GM06990 (cell line): Measurements from ENCODE around the gene UPK3A.

ENCODE experiments used
- DNase-seq: peaks from one replicate; pipeline ENCODE4 v3.0.0-alpha.2; 2011; ENCODE audit not compliant: insufficient read length; ENCODE audit errors: extremely low read depth
- H3K27me3 ChIP-seq: replicated peaks from 2 replicates; pipeline ENCODE4 v1.6.0; 2011; ENCODE audit warnings: low read length; ENCODE audit not compliant: control insufficient read depth, insufficient read depth
- H3K36me3 ChIP-seq: 2 replicates; pipeline ENCODE4 v1.5.1; 2011; ENCODE audit warnings: low read length; ENCODE audit not compliant: control insufficient read depth, insufficient read depth
- H3K4me3 ChIP-seq: replicated peaks from 2 replicates; pipeline ENCODE4 v1.5.1; 2011; ENCODE audit warnings: low read depth, mild to moderate bottlenecking, control low read depth, low read length
- TF ChIP-seq, protein P1 (sequence below): IDR thresholded peaks from 2 replicates; pipeline ENCODE4 v1.5.1; 2011; ENCODE audit warnings: low read length, control low read depth, mild to moderate bottlenecking, inconsistent platforms; ENCODE audit not compliant: insufficient read depth, poor library complexity, severe bottlenecking

The UPK3A gene

DNA sequence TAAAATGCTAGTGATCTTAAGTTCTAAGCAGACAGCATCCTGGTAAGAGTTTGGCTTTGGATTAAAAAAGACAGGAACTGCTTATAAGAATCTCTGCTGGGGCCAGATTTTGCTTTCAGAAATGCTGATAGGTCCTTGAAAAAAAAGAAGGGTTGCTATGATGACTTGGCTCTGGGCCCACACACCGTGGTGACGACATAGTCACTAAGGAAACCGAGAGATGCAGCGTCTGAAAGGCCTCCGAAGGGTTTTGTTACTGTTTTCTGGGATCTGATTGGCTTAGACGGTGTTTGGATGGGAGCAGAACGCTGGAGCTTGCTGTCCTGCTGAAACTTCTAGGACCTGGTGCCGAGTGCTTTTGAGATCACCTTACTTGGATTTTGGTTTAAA is 33.4 kb downstream of the UPK3A start:
- H3K36me3 ChIP-seq, result no peaks in the 10 kb centered on the region; the same call in 1 of the 2 replicates
- DNase-seq, result peak; percentile 70
- TF ChIP-seq, protein P1, sequence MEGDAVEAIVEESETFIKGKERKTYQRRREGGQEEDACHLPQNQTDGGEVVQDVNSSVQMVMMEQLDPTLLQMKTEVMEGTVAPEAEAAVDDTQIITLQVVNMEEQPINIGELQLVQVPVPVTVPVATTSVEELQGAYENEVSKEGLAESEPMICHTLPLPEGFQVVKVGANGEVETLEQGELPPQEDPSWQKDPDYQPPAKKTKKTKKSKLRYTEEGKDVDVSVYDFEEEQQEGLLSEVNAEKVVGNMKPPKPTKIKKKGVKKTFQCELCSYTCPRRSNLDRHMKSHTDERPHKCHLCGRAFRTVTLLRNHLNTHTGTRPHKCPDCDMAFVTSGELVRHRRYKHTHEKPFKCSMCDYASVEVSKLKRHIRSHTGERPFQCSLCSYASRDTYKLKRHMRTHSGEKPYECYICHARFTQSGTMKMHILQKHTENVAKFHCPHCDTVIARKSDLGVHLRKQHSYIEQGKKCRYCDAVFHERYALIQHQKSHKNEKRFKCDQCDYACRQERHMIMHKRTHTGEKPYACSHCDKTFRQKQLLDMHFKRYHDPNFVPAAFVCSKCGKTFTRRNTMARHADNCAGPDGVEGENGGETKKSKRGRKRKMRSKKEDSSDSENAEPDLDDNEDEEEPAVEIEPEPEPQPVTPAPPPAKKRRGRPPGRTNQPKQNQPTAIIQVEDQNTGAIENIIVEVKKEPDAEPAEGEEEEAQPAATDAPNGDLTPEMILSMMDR, result no peak
- no peaks in the 10 kb centered on the region for H3K27me3 ChIP-seq
- peak overlapping the region; percentile 32 for H3K4me3 ChIP-seq

DNA sequence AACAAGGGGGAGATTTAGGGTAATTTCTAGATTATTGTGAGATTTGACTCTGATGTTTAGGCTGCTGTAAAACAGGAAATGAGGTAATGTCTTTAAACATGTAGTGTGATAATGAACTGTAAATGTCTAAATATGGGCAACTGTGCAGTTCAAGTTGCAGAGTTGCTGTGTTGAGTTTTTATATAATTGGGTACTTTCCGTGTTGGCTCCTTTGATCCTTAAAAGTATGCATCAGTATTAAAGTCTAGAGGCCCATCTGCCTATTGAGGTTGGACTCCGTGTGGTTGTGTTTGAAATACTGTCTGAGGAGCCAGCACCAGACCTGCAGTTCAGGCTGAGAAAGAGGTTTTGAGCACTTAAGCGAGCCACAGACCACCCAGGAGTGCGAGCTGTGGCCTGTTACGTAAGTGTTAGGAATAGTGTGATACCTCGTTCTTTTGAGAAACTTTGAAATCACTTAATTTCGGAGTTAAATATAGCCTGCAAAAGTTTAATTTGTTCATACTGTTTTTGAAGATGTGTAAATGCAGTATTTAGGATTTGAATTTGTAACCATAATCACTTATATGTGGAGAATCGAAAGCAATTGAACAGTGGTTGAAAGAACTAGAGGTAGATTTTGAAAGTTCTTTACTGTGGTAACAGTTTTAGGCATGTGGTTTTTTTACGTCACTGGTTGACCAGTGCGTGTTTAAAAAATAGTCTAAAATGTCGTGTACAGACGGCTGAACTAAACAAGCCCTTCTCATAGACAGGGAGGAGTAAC is 34.0 kb downstream of the UPK3A start:
- no peaks in the 10 kb centered on the region for H3K27me3 ChIP-seq
- TF ChIP-seq, protein P1, result no peak
- no peaks in the 10 kb centered on the region; the same call in 1 of the 2 replicates for H3K36me3 ChIP-seq
- peak overlapping the region; percentile 32 for H3K4me3 ChIP-seq
- peak; percentile 45 for DNase-seq

DNA sequence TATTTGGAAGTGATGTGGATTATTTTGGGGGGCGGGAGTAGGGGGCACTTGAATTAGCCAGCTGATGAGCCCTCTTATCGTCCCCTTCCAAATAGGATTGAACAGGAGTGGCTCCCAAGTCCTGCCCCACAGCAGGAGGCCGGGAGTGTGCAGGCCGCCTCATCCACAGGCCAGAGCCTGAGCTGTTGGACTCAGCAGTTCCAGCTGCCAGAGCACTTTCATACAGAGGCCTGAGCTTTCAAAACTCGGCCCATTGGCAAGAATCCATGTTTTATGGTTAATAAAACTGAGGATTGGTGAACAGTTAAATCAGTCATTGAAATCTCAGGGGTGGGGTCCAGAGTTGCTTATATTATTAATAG is 34.6 kb downstream of the UPK3A start:
- no peak for DNase-seq
- TF ChIP-seq, protein P1, result no peak
- no peaks in the 10 kb centered on the region; the same call in none of the 2 replicates for H3K36me3 ChIP-seq
- H3K27me3 ChIP-seq, result no peaks in the 10 kb centered on the region
- H3K4me3 ChIP-seq, result no peak overlapping the region

DNA sequence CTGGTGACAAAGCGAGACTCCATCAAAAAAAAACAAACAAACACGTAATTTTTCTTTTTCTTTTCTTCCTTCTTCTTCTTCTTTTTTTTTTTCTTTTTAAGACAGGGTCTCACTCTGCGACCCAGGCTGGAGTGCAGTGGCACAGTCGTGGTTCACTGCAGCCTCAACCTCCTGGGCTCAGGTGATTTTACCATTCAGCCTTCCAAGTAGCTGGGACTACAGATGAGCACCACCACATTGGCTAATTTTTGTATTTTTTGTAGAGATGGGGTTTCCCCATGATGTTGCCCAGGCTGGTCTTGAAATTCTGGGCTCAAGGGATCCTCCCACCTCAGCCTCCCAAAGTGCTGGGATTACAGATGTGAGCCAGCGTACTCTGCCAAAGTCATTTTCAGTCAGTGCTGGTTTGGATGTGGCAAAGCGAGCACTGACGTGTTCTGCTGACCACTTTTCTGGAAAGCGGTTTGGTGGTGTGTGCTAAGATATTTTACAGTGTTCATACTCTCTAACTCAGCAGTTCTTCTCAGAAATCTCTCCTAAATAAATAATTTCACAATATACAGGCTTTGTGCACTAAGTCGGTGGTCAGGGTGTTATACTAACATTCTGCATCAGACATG is 35.7 kb downstream of the UPK3A start:
- TF ChIP-seq, protein P1, result no peak
- DNase-seq, result no peak
- Histone ChIP-seq H3K36me3 (peaks cover 1% of the 10 kb centered on the region), H3K4me3 (no peak overlapping the region), H3K27me3 (no peaks in the 10 kb centered on the region)

DNA sequence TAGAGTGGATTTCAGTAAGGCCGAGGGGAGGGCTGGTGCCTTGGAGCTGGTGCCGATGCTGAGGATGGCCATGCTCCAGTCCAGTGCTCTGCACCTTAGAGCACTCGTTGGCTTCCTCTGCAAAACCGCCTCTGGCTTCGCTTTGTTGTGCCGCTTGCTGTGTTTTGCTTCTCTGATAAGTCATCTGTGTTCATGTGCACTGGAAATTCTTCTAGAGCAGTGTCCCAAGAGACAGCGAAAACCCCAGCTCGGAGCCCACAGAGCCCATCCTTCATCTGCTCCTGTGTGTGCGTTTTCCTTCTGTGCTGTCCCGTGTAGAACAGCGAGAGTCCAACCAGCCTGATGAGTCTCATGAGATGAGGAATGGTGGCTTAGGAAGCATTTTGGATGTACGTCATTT is 37.1 kb downstream of the UPK3A start:
- no peak overlapping the region for H3K4me3 ChIP-seq
- H3K27me3 ChIP-seq, result no peaks in the 10 kb centered on the region
- TF ChIP-seq, protein P1, result no peak
- no peak for DNase-seq
- H3K36me3 ChIP-seq, result peaks cover 4% of the 10 kb centered on the region
